HepG2 (cell line): ENCODE results near the gene ACTN3. TPM values are rescaled to one million over a fixed set of nuclear protein-coding genes. Genes with fewer than 3 reads are reported as not detected.

Experiments
- CREM ChIP-seq, 2 experiments: sonication (generic) in 1 of 2; formaldehyde crosslinking in 1 of 2; IDR thresholded peaks; 2 replicates each; pipeline versions ENCODE4 v1.4.0 to v1.6.1; 2016 to 2020; ENCODE audit warnings: antibody characterized with exemption in 1 of 2, mild to moderate bottlenecking in 1 of 2, missing genetic modification reagents in 1 of 2
- DMTF1 ChIP-seq: sonication (generic); formaldehyde crosslinking; IDR thresholded peaks from 2 replicates; pipeline ENCODE4 v1.4.0; 2020; ENCODE audit warnings: mild to moderate bottlenecking, missing genetic modification reagents
- ELF1 ChIP-seq: sonication (generic); formaldehyde crosslinking; IDR thresholded peaks from 2 replicates; pipeline ENCODE4 v1.4.0; 2020; ENCODE audit warnings: missing genetic modification reagents
- KDM1A ChIP-seq: IDR thresholded peaks from 2 replicates; pipeline ENCODE4 v1.6.1; 2016; ENCODE audit warnings: missing compliant biosample characterization
- KDM3A ChIP-seq: IDR thresholded peaks from 2 replicates; pipeline ENCODE4 v1.6.1; 2018; ENCODE audit warnings: low read depth, missing compliant biosample characterization
- NRL ChIP-seq: sonication (generic); formaldehyde crosslinking; IDR thresholded peaks from 2 replicates; pipeline ENCODE4 v1.5.0; 2020; ENCODE audit warnings: missing genetic modification reagents, mild to moderate bottlenecking, moderate library complexity, borderline replicate concordance
- PAX8 ChIP-seq: sonication (generic); formaldehyde crosslinking; IDR thresholded peaks from 2 replicates; pipeline ENCODE4 v1.8.0; 2022; ENCODE audit warnings: mild to moderate bottlenecking, missing genetic modification reagents, borderline replicate concordance
- PITX1 ChIP-seq: sonication (generic); formaldehyde crosslinking; IDR thresholded peaks from 2 replicates; pipeline ENCODE4 v1.5.1; 2020; ENCODE audit warnings: mild to moderate bottlenecking, missing genetic modification reagents
- RXRA ChIP-seq: sonication (generic); formaldehyde crosslinking; IDR thresholded peaks from 2 replicates; pipeline ENCODE4 v1.5.1; 2020; ENCODE audit warnings: missing genetic modification reagents
- RXRB ChIP-seq: IDR thresholded peaks from 2 replicates; pipeline ENCODE4 v1.6.1; 2016; ENCODE audit warnings: borderline replicate concordance, missing genetic modification reagents, missing compliant biosample characterization
- SOX6 ChIP-seq, 2 experiments: fragments of 450-650 bp in 1 of 2; sonication (generic) in 1 of 2; formaldehyde crosslinking in 1 of 2; IDR thresholded peaks; 2 replicates each; pipeline versions ENCODE4 v1.4.0 to v1.6.1; 2017 to 2020; ENCODE audit warnings: antibody characterized with exemption in 1 of 2, mild to moderate bottlenecking in 1 of 2, missing genetic modification reagents in 1 of 2
- TFE3 ChIP-seq: IDR thresholded peaks from 2 replicates; pipeline ENCODE4 v1.6.1; 2016
- TSC22D2 ChIP-seq: sonication (generic); formaldehyde crosslinking; IDR thresholded peaks from 2 replicates; pipeline ENCODE4 v1.5.1; 2020; ENCODE audit warnings: missing genetic modification reagents, mild to moderate bottlenecking, borderline replicate concordance
- ZBED4 ChIP-seq: sonication (generic); formaldehyde crosslinking; IDR thresholded peaks from 2 replicates; pipeline ENCODE4 v1.4.0; 2020; ENCODE audit warnings: missing genetic modification reagents, borderline replicate concordance
- ZFP36 ChIP-seq: fragments of 150-350 bp; IDR thresholded peaks from 2 replicates; pipeline ENCODE4 v1.6.1; 2018; ENCODE audit warnings: borderline replicate concordance, low read length, low read depth; ENCODE audit not compliant: partially characterized antibody
- ZNF20 ChIP-seq: sonication (generic); formaldehyde crosslinking; IDR thresholded peaks from 2 replicates; pipeline ENCODE4 v1.4.0; 2020; ENCODE audit warnings: mild to moderate bottlenecking, moderate library complexity, missing genetic modification reagents
- ZNF333 ChIP-seq: sonication (generic); formaldehyde crosslinking; IDR thresholded peaks from 2 replicates; pipeline ENCODE4 v1.4.0; 2020; ENCODE audit warnings: mild to moderate bottlenecking, missing genetic modification reagents, borderline replicate concordance
- ZNF337 ChIP-seq: sonication (generic); formaldehyde crosslinking; IDR thresholded peaks from 2 replicates; pipeline ENCODE4 v1.5.1; 2020; ENCODE audit warnings: missing genetic modification reagents, low read depth, mild to moderate bottlenecking, borderline replicate concordance
- ZNF547 ChIP-seq: sonication (generic); formaldehyde crosslinking; IDR thresholded peaks from 2 replicates; pipeline ENCODE4 v1.5.1; 2020; ENCODE audit warnings: mild to moderate bottlenecking, missing genetic modification reagents
- ZNF580 ChIP-seq: IDR thresholded peaks from 2 replicates; pipeline ENCODE4 v1.6.1; 2016; ENCODE audit warnings: low read depth, borderline replicate concordance
- ZNF629 ChIP-seq: sonication (generic); formaldehyde crosslinking; conservative IDR thresholded peaks from 2 replicates; pipeline ENCODE4 v1.5.0; 2020; ENCODE audit warnings: missing genetic modification reagents
- polyA plus RNA-seq, 8 experiments: library from polyadenylated mRNA; depleted of rRNA in 3 of 8; stranded (reverse) in 7 of 8; unstranded in 1 of 8; fragments of >200 nt; fragmentation: Illumina TruSeq in 4 of 8; extraction: Trizol in 4 of 8; gene quantifications; 2 replicates each; pipeline versions ENCODE4 v1.2.1 to v1.2.3, GENCODE V29; 2011 to 2016; ENCODE audit warnings: low read depth in 4 of 8, missing spikeins in 1 of 8, mixed read lengths in 1 of 8; ENCODE audit not compliant: insufficient read depth in 1 of 8
- total RNA-seq, 5 experiments: library from RNA; depleted of rRNA; stranded (reverse); fragments of >200 nt; fragmentation: Illumina TruSeq; extraction: Trizol; gene quantifications; 2 replicates each; pipeline ENCODE4 v1.2.3, GENCODE V29; 2016; ENCODE audit warnings: low read depth in 1 of 5

ACTN3 gene
- total and polyA plus RNA-seq, 2 of the 13 experiments (the other 11 are each of a cell fraction or from before 2014, with no cell fraction given) = 0.04 to 0.09 TPM

- TF ChIP-seq KDM1A (CRISPR knock-in tag) (peak; percentile 90), PITX1 (0 out of 2 replicates have a peak, but pooled peaks have one; percentile 3), ZNF333 (0 out of 2 replicates have a peak, but pooled peaks have one; percentile 29), ZBED4 (CRISPR knock-in tag) (0 out of 2 replicates have a peak, but pooled peaks have one; percentile 4), ZNF629 (peak; percentile 99), KDM3A (CRISPR knock-in tag) (0 out of 2 replicates have a peak, but pooled peaks have one; percentile 15), TFE3 (CRISPR knock-in tag) (no peak), ELF1 (CRISPR knock-in tag) (no peak), SOX6 (IDR thresholded peaks at IDR 0.05) (no peak), SOX6 (CRISPR knock-in tag; IDR thresholded peaks at IDR 0.05) (no peak), DMTF1 (CRISPR knock-in tag) (no peak), TSC22D2 (CRISPR knock-in tag) (no peak), CREM (IDR thresholded peaks at IDR 0.05) (0 out of 2 replicates have a peak, but pooled peaks have one; percentile 5), CREM (CRISPR knock-in tag; IDR thresholded peaks at IDR 0.05) (no peak), ZNF20 (CRISPR knock-in tag) (no peak), RXRB (CRISPR knock-in tag) (0 out of 2 replicates have a peak, but pooled peaks have one; percentile 7), NRL (peak; percentile 51; the same call in 1 of the 2 replicates), ZNF337 (CRISPR knock-in tag) (no peak), ZNF547 (peak; percentile 33; the same call in 1 of the 2 replicates), ZNF580 (CRISPR knock-in tag) (0 out of 2 replicates have a peak, but pooled peaks have one; percentile 6), RXRA (CRISPR knock-in tag) (peak; percentile 22; the same call in 1 of the 2 replicates), ZFP36 (peak; percentile 15), PAX8 (CRISPR knock-in tag) (no peak)
Measured at GRCh38 chr11:66546368-66546965, at the start of gene ACTN3 (continued).
